GM21786 (cell line): ENCODE measurements around the gene GAS2.
A peak's percentile ranks its signal among the peaks of the same experiment; 100 is the strongest.

ENCODE experiments used
- ATAC-seq: cut with Tn5 transposase; IDR thresholded peaks from one replicate; pipeline ENCODE4 v1.9.1; 2021; ENCODE audit not compliant: unreplicated experiment

The GAS2 gene

DNA sequence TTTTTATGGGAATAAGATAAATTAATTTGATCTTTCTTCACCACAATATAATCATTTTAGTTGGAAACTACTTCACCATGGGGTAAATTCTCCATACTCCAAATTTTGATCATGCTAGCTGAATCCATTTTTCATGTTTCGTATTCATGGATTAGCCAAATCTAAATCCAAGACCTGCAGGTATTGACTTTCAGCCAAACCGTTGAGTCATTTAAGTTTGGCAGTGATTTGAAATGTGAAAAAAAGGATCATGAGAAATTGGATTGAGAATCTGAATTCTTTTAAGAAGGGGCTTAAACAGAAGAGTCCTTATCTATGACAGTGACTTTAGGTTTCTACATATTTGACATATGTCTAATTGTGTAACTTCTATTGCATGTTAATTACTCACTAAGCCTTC is 5.3 kb downstream of the GAS2 start:
- ATAC-seq: no peak

DNA sequence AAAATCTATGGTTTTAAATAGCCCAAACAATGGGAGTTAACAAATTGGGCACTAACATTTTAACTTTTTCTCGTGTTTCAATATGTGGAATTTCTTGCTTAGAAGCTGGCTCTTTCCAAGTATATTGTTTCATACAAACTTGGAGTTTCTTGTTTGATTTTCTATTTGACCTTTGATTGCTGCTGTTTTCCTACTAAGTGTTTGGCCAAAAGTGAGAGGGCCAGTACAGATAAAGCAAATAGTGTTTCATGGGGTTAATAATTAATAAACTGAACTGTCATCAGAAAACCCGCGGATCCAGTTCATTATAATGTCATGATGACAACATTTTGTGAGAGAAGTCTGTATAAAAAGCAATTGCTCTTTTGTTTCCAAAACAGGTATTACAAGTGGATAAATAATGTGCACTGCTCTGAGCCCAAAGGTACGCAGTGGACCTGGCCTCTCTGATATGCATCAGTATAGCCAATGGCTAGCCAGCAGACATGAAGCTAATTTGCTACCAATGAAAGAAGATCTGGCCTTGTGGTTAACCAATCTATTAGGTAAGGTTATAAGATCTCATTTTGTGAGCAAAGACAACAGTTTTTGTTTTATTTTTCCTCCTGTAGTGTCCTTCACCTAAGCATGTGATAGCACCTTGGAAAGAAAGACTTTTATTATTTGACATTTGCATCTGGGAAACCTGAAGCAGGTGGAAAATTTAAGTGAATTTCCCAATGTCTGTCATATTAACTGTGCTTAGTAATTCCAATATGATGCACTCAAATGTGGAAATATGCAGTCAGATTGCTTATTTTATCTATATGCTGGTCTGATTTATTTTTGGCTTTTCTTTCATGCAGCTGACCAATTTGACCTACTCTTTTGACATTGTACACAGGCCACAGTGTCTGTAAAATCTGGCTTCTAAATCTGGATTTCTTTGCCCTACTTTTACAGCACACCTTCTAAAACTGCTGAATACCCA is 8.3 kb downstream of the GAS2 start:
- ATAC-seq: peak; percentile 25

DNA sequence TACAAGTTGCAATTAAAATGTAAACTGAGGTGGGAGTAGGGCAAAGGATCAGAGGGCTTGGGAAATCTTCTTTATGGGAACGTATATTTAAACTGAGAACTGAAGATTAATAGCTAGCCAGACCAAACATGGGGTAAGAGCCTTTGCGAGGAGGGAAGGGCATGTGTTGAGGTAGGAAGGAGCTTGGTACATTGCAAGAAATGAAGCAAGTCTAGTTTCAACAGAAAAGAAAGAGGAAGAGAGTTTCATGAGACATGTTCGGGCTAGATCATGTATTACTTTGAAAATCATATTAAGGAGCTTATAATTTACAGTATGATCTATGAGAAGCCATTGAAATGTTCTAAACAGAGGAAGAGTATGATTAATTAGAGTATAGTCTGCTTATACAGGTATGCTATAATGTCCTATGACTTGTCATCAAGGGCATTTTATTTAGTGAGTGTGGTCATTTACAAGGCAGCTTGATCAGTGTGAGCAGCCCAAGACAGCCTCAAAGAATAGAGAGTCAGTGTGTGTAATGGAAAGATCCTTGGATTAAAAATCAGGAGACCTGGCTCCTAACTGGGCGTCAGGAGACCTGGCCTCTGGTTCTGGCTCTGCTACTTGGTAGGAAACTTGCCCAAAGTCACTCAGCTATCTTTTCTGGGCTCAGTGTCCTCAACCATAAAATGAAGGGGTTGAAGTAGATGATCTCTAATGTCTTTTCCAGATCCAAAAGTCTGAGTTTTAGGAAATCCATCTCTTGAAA is 10.9 kb downstream of the GAS2 start:
- ATAC-seq: peak; percentile 42

DNA sequence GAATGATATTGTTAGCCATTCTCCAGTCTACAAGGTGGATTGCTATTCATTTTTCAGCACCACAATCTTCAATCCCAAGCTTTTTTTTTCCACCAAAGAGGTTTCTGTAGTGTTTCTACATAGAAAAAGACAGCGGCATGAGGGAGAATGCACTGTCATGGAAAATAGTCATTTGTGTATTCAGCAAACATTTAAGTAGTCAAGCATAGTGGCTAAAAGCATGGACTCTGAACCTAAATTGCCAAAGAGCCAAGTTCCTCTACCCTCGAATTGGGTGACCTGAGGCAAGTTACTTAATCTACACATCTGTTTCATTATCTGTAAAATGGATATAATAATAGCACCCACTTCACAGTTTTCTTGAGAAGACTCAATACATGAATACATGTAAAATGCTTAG is 14.2 kb downstream of the GAS2 start:
- ATAC-seq: no peak

DNA sequence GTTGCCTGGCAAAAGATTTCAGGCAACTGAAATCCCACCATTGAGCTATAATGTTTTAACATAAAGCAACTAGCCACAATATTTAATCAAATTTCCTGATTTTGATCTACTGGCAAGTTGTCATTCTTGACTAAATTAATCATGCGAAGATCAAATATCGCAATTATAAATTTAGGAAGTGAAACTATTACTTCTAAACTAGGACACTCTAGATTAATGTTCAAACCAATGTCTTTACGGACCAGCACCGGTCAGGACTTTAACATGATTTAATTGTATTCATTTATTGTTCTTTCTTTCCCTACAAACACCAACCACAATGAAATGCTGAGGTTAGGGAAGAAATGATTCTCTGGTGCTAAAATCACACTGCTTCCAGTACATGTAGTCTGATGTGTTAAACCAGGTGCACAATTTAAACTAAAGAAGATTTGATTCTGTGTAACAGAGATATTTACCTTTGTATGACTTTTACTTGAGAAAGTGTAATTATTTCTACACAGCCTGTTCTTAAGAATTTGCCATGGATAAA is 14.9 kb downstream of the GAS2 start:
- peak; percentile 46 for ATAC-seq

- ATAC-seq: no peak
These were observed 17.7 kb downstream of the GAS2 start for GRCh38 chr11:22684082-22684481.

GRCh38 chr11:22685111-22685510 is 18.7 kb downstream of the GAS2 start:
- no peak for ATAC-seq

DNA sequence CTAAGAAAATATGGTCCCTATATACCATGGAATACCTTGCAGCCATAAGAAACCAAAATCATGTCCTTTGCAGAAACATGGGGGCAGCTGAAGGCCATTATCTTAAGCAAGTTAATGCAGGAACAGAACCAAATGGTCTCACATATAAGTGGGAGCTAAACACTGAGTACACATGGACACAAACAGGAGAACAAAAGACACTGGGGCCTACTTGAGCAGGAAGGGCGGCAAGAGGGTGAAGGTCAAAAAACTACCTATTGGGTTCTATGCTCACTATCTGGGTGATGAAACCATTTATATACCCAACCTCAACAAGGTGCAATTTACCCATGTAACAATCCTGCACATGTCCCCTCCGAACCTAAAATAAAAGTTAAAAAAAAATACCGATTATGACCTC is 22.5 kb downstream of the GAS2 start:
- no peak for ATAC-seq

DNA sequence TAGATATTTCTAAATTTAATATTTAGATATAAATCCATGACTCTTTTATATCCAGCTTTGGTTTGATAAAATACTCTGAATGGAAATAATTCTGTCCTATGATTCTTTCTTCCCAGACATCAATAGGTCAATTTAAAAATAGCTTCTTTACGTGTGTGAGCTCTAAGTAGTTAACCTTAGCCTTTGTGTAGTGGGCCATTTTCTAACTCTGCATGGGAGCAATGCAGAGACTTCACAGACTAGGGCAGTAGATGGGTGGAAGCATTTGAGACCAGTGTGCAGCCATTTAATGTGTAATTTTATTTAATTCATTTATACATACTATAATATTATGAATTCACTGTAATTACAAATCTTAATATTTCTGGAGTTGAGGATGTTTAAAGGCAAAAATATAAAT is 23.8 kb downstream of the GAS2 start:
- ATAC-seq: no peak

GRCh38 chr11:22690871-22691270 is 24.5 kb downstream of the GAS2 start:
- ATAC-seq: no peak

- ATAC-seq: peak; percentile 46
These were observed 33.0 kb downstream of the GAS2 start for GRCh38 chr11:22699388-22699787.

DNA sequence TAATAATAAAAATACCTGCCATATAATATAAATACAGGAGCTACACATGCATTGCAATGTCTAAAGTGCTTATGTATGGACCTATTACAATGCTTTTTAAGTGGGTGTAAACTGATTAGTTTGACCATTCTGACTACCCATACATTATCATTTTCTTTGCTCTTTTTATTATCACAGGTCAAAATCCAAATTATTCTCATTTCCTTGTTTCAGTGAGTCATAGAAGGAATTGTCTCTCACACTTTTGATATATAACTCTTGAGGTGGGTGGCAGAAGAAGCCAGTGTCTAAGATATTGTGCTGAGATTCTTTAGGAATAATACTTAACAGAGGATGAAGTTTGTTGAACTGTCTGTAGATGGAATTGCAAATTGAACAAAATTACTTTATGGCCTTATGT is 35.6 kb downstream of the GAS2 start:
- no peak for ATAC-seq

DNA sequence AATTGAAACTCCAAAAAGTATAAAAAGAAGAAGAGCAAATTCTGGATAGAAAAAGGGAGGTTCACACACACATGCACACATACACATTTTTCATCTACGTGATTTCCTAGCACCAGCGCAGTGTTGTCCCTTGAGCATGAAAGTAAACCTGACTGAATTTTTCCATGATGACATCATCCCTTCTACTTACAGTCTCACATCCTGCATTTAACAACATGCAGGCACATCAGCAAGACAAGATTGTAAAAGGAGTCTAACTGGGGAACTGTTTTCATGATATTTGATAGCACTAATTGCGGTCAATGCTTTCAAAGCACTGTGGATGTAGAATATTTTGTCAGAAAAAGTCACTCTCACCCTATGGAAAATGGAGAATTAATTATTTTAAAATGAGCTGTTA is 36.6 kb downstream of the GAS2 start:
- ATAC-seq: peak; percentile 57

DNA sequence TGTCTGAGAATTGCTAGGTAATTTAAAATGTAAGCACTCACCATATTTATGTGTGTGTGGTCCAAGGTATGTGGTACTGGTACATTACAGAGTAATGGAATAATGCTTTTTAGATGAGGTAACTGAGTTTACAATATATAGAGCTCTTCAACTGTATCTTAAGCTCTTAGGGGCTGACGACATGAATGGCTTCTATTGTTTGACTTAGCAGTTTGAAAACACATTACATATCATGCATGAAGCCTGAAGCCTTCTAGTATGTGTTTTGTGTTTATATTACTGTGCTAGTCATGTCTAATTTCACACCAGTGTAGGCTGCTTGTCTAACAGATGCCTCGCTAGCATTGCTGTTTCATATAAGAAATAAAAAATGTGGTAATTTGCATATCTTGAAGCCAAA is 37.2 kb downstream of the GAS2 start:
- no peak for ATAC-seq

DNA sequence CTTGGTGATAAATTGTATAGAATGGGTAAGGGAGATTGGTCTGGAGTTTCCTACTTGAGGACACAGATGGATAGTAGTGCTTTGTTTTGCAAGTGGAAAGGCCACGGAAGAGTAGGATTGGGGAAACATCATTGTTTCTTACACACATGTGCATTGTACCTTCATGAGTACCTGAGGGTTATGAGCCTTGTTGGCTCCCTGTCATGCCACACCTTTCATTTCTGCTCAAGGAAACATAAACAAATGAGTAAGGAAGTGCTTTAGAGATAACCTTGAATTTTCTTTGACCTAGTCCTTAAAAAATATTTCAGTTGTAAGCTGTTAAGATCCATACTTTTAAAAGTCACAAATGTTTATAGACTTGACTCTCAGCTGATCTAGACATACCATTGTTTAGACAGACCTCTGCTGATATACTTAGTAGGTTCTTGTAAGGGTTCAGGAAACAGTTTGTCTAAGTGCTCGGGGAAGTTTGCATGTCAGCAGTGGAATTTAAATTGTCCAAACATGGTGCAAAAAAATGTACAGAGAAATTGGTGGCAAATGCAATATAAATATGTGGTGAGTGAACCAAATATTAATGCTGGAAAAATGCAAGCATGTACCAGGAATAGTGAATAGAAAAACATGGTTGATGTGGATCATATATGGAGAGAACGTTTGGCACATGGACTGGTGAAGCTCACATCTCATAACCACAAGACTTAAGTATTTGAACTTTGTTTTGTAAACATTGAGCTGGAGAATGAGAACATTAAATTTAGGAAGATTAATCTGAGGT is 40.9 kb downstream of the GAS2 start:
- ATAC-seq: no peak

- no peak for ATAC-seq
These were observed 44.8 kb downstream of the GAS2 start for GRCh38 chr11:22711071-22711770.

- no peak for ATAC-seq
These were observed 45.5 kb downstream of the GAS2 start for GRCh38 chr11:22711880-22712279.

GRCh38 chr11:22713336-22713735 is 46.9 kb downstream of the GAS2 start:
- no peak for ATAC-seq

GRCh38 chr11:22715971-22716370 is 49.6 kb downstream of the GAS2 start:
- no peak for ATAC-seq

DNA sequence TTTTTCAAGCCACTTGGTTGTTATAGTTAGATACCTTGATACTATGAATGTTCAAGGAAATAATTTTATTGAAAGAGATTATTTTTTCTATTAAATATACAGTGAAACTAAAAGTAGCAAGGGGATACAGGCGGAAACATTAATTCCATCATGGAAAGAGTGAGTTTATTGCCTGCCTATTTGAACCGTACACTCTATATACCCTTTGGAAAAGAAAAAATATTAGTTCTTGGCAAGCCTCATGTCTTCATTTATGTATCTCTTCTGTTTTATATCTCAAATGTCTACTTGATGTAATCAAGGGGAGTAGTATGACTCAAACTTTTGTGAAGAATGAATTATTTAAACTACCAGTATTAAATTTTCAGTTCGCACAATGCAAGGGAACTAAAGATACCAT is 54.0 kb downstream of the GAS2 start:
- ATAC-seq: no peak

DNA sequence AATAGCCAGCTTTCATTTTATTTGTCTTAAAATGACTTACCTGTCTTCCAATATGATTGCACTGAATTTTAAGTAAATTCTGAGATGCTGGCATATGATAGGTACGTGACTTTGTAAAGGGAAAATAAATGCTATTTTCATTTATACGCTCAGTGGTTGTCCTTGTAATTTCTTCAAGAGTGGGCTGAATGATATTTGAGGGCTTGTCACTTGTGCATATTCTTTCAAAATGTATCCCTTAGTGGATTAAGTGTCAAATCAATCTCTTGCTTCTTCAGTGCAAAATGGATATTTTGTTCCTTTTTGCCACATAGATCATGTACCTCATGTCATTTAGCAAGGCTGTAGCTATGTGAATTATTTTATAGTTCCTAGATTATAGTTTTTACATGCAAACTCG is 56.9 kb downstream of the GAS2 start:
- no peak for ATAC-seq
